ENCODE data around the gene GABPA.

GABPA gene

GRCh38 chr21:25811186-25811585 lies 76.4 kb downstream of the GABPA start:
- H3K27me3 ChIP-seq = no peaks in the 10 kb centered on the region
- H3K4me1 ChIP-seq = no peaks in the 10 kb centered on the region
- H3K36me3 ChIP-seq = no peaks in the 10 kb centered on the region
- H3K9me3 ChIP-seq = no peaks in the 10 kb centered on the region
- no peak overlapping the region for H3K4me3 ChIP-seq (ENCODE audit: low read depth, low read length)
- TF ChIP-seq CTCF (IDR thresholded peaks at IDR 0.05; ENCODE audit: low read depth, low read length) = no peak
- no peak for DNase-seq

- H3K4me1 ChIP-seq = no peaks in the 10 kb centered on the region
- H3K4me3 ChIP-seq (ENCODE audit: low read depth, low read length) = no peak overlapping the region
- no peaks in the 10 kb centered on the region for H3K36me3 ChIP-seq
- H3K27me3 ChIP-seq = no peaks in the 10 kb centered on the region
- DNase-seq = no peak
- no peak for TF ChIP-seq CTCF (IDR thresholded peaks at IDR 0.05; ENCODE audit: low read depth, low read length)
- H3K9me3 ChIP-seq = no peaks in the 10 kb centered on the region
Measured at GRCh38 chr21:25813917-25814316, 79.1 kb downstream of the GABPA start.

- no peak for DNase-seq
- H3K36me3 ChIP-seq = no peaks in the 10 kb centered on the region
- H3K27me3 ChIP-seq = no peaks in the 10 kb centered on the region
- no peak overlapping the region for H3K4me3 ChIP-seq (ENCODE audit: low read depth, low read length)
- H3K4me1 ChIP-seq = no peaks in the 10 kb centered on the region
- no peaks in the 10 kb centered on the region for H3K9me3 ChIP-seq
- no peak for TF ChIP-seq CTCF (IDR thresholded peaks at IDR 0.05; ENCODE audit: low read depth, low read length)
Measured at GRCh38 chr21:25818121-25818520, 83.3 kb downstream of the GABPA start.

- Histone ChIP-seq H3K36me3 (no peaks in the 10 kb centered on the region), H3K27me3 (no peaks in the 10 kb centered on the region), H3K9me3 (no peaks in the 10 kb centered on the region), H3K4me3 (ENCODE audit: low read depth, low read length) (no peak overlapping the region), H3K4me1 (no peaks in the 10 kb centered on the region)
- no peak for DNase-seq
- TF ChIP-seq CTCF (IDR thresholded peaks at IDR 0.05; ENCODE audit: low read depth, low read length) = no peak
Measured at GRCh38 chr21:25818551-25818950, 83.8 kb downstream of the GABPA start.

All from BE2C (cell line).